Hepatocyte (in vitro differentiated cells): Measurements from ENCODE around the gene EPHA5. TPM values are rescaled to one million over a fixed set of nuclear protein-coding genes. Genes with fewer than 3 reads are reported as not detected.

Source experiments
- DNase-seq: peaks from one replicate; pipeline ENCODE4 v3.0.0-alpha.2; 2016; ENCODE audit warnings: low spot score
- H2AFZ ChIP-seq: fragments of 200-600 bp; sonication (generic); 2 replicates; pipeline ENCODE4 v1.6.0; 2016; ENCODE audit warnings: antibody characterized with exemption, mild to moderate bottlenecking
- H3K27ac ChIP-seq: fragments of 200-600 bp; sonication (generic); 2 replicates; pipeline ENCODE4 v1.5.1; 2016; ENCODE audit warnings: mild to moderate bottlenecking
- H3K27me3 ChIP-seq: fragments of 200-600 bp; sonication (generic); 2 replicates; pipeline ENCODE4 v1.6.1; 2016
- H3K36me3 ChIP-seq: fragments of 200-600 bp; sonication (generic); replicated peaks from 2 replicates; pipeline ENCODE4 v1.5.1; 2016; ENCODE audit warnings: low read depth; ENCODE audit not compliant: insufficient read depth
- H3K4me1 ChIP-seq: fragments of 200-600 bp; sonication (generic); 2 replicates; pipeline ENCODE4 v1.5.1; 2016; ENCODE audit warnings: mild to moderate bottlenecking, moderate library complexity; ENCODE audit not compliant: insufficient read depth
- H3K4me2 ChIP-seq: fragments of 200-600 bp; sonication (generic); 2 replicates; pipeline ENCODE4 v1.6.0; 2016
- H3K4me3 ChIP-seq: fragments of 200-600 bp; sonication (generic); 2 replicates; pipeline ENCODE4 v1.5.1; 2016; ENCODE audit warnings: mild to moderate bottlenecking
- H3K79me2 ChIP-seq: fragments of 200-600 bp; sonication (generic); 2 replicates; pipeline ENCODE4 v1.6.0; 2017; ENCODE audit warnings: mild to moderate bottlenecking
- H3K9me2 ChIP-seq: fragments of 200-600 bp; sonication (generic); replicated peaks from 2 replicates; pipeline ENCODE4 v1.6.0; 2017; ENCODE audit warnings: mild to moderate bottlenecking; ENCODE audit not compliant: insufficient read depth
- H3K9me3 ChIP-seq: fragments of 200-600 bp; sonication (generic); 2 replicates; pipeline ENCODE4 v1.5.1; 2016; ENCODE audit warnings: low read depth, mild to moderate bottlenecking
- H4K20me1 ChIP-seq: fragments of 200-600 bp; sonication (generic); 2 replicates; pipeline ENCODE4 v1.6.0; 2016; ENCODE audit warnings: mild to moderate bottlenecking; ENCODE audit not compliant: insufficient read depth, poor library complexity, severe bottlenecking
- EZH2 ChIP-seq: fragments of 200-600 bp; sonication (generic); IDR thresholded peaks from 2 replicates; pipeline ENCODE4 v1.6.1; 2016; ENCODE audit warnings: antibody characterized with exemption, mild to moderate bottlenecking, borderline replicate concordance
- EZH2phosphoT487 ChIP-seq: fragments of 200-600 bp; sonication (generic); IDR thresholded peaks from one replicate; pipeline ENCODE4 v1.6.1; 2018; ENCODE audit warnings: antibody characterized with exemption, mild to moderate bottlenecking, low read depth, moderate library complexity; ENCODE audit not compliant: unreplicated experiment, severe bottlenecking
- WGBS: methylation state at CpG from one replicate; pipeline ENCODE4 v1.1.6; 2016; ENCODE audit warnings: low lambda C conversion rate; ENCODE audit errors: missing lambda C conversion rate; 5-methylcytosine and 5-hydroxymethylcytosine counted together
- polyA plus RNA-seq: library from polyadenylated mRNA; unstranded; fragments of >200 nt; fragmentation: Nextera tagmentation; extraction: Ambion mirVana; gene quantifications from 2 replicates; pipeline ENCODE4 v1.2.1, GENCODE V29; 2016
- total RNA-seq: library from RNA; depleted of rRNA; stranded (reverse); fragments of >200 nt; gene quantifications from 2 replicates; pipeline ENCODE4 v1.2.3, GENCODE V29; 2014
- TF ChIP-seq, protein P1 (sequence below): fragments of 200-600 bp; sonication (generic); IDR thresholded peaks from 2 replicates; pipeline ENCODE4 v1.5.1; 2016; ENCODE audit warnings: antibody characterized with exemption, mild to moderate bottlenecking; ENCODE audit not compliant: poor library complexity

Gene EPHA5
- total and polyA plus RNA-seq, 2 experiments from 2014 or later = 0.05 to 0.63 TPM

DNA sequence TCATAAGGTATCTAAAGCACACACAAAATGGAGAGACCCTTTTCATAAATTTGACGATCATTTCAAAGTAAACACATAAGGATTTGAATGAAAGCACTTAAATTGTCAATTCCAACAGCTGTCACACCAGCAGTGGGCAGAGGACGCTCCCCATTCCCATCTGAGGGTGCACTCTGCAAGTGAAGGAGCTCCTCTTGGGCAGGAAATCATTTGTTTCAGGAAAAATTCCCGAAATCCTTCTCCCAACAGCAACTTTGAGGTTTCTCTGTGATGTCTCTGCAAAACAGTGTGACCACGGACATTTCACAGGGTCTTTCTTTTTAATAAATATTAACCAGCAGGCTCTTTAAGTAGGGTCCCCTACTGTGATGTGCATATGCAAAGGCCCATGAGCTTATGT, 111.0 kb downstream of the EPHA5 start:
- H3K4me2 ChIP-seq = no peak overlapping the region
- no peaks in the 10 kb centered on the region for H3K9me2 ChIP-seq
- H3K36me3 ChIP-seq = no peaks in the 10 kb centered on the region
- no peaks in the 10 kb centered on the region for H3K4me1 ChIP-seq
- DNase-seq = no peak
- no peak overlapping the region for H3K4me3 ChIP-seq
- no peaks in the 10 kb centered on the region for H3K9me3 ChIP-seq
- 54% methylated on average over 4 of the region's 4 CpGs for WGBS
- H3K79me2 ChIP-seq = no peaks in the 10 kb centered on the region
- no peak overlapping the region for H3K27ac ChIP-seq
- no peaks in the 10 kb centered on the region for H4K20me1 ChIP-seq
- no peaks in the 10 kb centered on the region for H3K27me3 ChIP-seq
- no peak overlapping the region for H2AFZ ChIP-seq
- TF ChIP-seq, protein P1, sequence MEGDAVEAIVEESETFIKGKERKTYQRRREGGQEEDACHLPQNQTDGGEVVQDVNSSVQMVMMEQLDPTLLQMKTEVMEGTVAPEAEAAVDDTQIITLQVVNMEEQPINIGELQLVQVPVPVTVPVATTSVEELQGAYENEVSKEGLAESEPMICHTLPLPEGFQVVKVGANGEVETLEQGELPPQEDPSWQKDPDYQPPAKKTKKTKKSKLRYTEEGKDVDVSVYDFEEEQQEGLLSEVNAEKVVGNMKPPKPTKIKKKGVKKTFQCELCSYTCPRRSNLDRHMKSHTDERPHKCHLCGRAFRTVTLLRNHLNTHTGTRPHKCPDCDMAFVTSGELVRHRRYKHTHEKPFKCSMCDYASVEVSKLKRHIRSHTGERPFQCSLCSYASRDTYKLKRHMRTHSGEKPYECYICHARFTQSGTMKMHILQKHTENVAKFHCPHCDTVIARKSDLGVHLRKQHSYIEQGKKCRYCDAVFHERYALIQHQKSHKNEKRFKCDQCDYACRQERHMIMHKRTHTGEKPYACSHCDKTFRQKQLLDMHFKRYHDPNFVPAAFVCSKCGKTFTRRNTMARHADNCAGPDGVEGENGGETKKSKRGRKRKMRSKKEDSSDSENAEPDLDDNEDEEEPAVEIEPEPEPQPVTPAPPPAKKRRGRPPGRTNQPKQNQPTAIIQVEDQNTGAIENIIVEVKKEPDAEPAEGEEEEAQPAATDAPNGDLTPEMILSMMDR = no peak

DNA sequence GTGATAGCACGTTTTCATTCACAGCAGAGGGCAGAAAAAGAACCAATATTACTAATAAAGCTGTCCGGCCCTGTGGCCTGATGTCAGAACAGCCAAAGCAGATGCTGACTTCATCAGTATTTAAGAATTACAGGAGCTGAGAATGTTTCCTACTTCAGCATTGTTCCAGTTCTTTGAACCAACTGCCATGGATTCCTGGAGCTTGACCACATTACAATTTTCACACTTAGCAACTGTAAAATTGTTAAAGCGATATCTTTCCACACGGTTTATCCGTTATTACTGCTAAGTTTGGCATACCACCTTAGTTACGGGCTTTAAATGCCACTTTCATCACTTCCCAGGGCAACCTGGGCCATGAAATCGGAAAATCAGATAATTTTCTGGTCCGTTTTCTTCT, 118.2 kb downstream of the EPHA5 start:
- H3K9me2 ChIP-seq = no peaks in the 10 kb centered on the region
- no peaks in the 10 kb centered on the region for H3K4me1 ChIP-seq
- H3K4me3 ChIP-seq = no peak overlapping the region
- TF ChIP-seq EZH2 (no peak), EZH2phosphoT487 (no peak)
- TF ChIP-seq, protein P1 = no peak
- H3K4me2 ChIP-seq = no peak overlapping the region
- no peaks in the 10 kb centered on the region for H3K36me3 ChIP-seq
- H3K79me2 ChIP-seq = no peaks in the 10 kb centered on the region
- H2AFZ ChIP-seq = no peak overlapping the region
- DNase-seq = no peak
- no peaks in the 10 kb centered on the region for H4K20me1 ChIP-seq
- H3K27ac ChIP-seq = no peak overlapping the region
- 90% methylated on average over 8 of the region's 8 CpGs for WGBS
- H3K9me3 ChIP-seq = no peaks in the 10 kb centered on the region
- H3K27me3 ChIP-seq = no peaks in the 10 kb centered on the region

DNA sequence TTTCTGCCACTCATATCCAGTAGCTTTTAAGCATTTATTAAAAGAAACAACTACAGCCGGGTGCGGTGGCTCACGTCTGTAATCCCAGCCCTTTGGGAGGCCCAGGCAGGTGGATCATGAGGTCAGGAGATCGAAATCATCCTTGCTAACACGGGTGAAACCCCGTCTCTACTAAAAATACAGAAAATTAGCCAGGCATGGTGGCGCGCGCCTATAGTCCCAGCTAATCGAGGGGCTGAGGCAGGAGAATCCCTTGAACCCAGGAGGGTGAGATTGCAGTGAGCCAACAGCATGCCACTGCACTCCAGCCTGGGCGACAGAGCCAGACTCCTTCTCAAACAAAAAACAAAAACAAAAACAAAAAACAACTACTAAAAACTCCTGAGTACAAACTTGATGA, 119.8 kb downstream of the EPHA5 start:
- H3K27me3 ChIP-seq = no peaks in the 10 kb centered on the region
- no peak overlapping the region for H3K27ac ChIP-seq
- WGBS = 92% methylated on average over 11 of the region's 11 CpGs
- H4K20me1 ChIP-seq = no peaks in the 10 kb centered on the region
- no peaks in the 10 kb centered on the region for H3K36me3 ChIP-seq
- no peaks in the 10 kb centered on the region for H3K9me2 ChIP-seq
- H3K4me2 ChIP-seq = no peak overlapping the region
- TF ChIP-seq EZH2phosphoT487 (no peak), EZH2 (no peak)
- TF ChIP-seq, protein P1 = no peak
- no peak for DNase-seq
- H3K9me3 ChIP-seq = no peaks in the 10 kb centered on the region
- no peaks in the 10 kb centered on the region for H3K4me1 ChIP-seq
- no peaks in the 10 kb centered on the region for H3K79me2 ChIP-seq
- no peak overlapping the region for H2AFZ ChIP-seq
- no peak overlapping the region for H3K4me3 ChIP-seq

DNA sequence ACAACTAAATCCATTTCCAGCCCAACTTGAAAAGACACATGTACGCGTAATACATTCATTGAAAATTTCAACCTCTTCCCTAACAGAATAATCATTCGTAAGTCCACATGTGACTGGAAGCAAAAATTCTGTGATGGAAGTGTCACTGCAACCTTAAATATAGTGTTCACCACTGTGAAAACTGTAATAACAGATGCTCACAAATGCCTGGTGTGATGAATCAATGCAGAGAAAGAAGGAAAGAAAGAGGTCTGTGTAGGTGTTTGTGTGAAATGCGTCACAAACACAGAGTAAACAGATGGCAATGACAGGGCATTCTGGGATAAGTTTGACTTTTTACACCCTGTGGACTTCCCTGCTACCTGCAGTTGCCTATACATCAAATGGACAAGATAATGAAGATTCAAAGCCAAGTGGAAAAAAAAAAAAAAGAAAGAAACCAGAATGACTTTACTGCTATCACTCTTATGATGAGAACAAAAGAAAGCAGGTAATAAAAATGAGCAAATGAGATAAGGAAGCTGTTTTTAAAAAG, 123.3 kb downstream of the EPHA5 start:
- TF ChIP-seq EZH2 = no peak
- TF ChIP-seq, protein P1 = no peak
- TF ChIP-seq EZH2phosphoT487 = no peak
- H3K4me3 ChIP-seq = no peak overlapping the region
- H3K9me3 ChIP-seq = no peaks in the 10 kb centered on the region
- no peaks in the 10 kb centered on the region for H3K36me3 ChIP-seq
- WGBS = 88% methylated on average over 4 of the region's 4 CpGs
- H3K27ac ChIP-seq = no peak overlapping the region
- H3K4me2 ChIP-seq = no peak overlapping the region
- no peaks in the 10 kb centered on the region for H3K27me3 ChIP-seq
- H3K4me1 ChIP-seq = no peaks in the 10 kb centered on the region
- H3K9me2 ChIP-seq = no peaks in the 10 kb centered on the region
- no peak overlapping the region for H2AFZ ChIP-seq
- DNase-seq = no peak
- H4K20me1 ChIP-seq = no peaks in the 10 kb centered on the region
- no peaks in the 10 kb centered on the region for H3K79me2 ChIP-seq
